KOPT-K1 (cell line): ENCODE results near the gene UPF2.

Source experiments
- H3K27ac ChIP-seq: fragments of 200-600 bp; sonication (generic); 2 replicates; pipeline ENCODE4 v1.5.1; 2016; ENCODE audit warnings: antibody characterized with exemption, mild to moderate bottlenecking, low read depth, low read length; ENCODE audit not compliant: poor library complexity, severe bottlenecking
- H3K36me3 ChIP-seq: fragments of 200-600 bp; sonication (generic); 2 replicates; pipeline ENCODE4 v1.5.1; 2017; ENCODE audit warnings: antibody characterized with exemption, mild to moderate bottlenecking, low read length, moderate library complexity; ENCODE audit not compliant: insufficient read depth
- H3K9me3 ChIP-seq: fragments of 200-600 bp; sonication (generic); 2 replicates; pipeline ENCODE4 v1.5.1; 2017; ENCODE audit warnings: antibody characterized with exemption, low read length, mild to moderate bottlenecking; ENCODE audit not compliant: insufficient read depth, poor library complexity, severe bottlenecking

The UPF2 gene

DNA sequence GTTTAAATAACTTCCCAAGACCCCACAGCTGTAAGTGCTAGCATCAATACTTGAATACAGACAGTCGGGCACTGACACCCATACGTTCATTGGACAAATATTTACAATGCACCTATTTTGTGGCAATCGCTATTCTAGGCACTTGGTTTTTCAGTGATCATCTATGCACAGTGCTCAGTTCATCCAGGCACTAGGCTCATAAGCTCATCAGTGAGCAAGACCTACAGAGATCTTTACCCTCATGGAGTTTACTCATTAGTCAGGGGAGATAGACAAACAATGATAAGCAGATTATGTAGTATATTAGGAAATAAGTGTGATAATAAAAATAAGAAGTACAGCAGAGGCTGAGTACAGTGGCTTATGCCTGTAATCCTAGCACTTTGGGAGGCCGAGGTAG lies 18.5 kb upstream of the UPF2 start:
- no peak overlapping the region for H3K27ac ChIP-seq
- H3K9me3 ChIP-seq, result no peaks in the 10 kb centered on the region
- no peaks in the 10 kb centered on the region for H3K36me3 ChIP-seq

DNA sequence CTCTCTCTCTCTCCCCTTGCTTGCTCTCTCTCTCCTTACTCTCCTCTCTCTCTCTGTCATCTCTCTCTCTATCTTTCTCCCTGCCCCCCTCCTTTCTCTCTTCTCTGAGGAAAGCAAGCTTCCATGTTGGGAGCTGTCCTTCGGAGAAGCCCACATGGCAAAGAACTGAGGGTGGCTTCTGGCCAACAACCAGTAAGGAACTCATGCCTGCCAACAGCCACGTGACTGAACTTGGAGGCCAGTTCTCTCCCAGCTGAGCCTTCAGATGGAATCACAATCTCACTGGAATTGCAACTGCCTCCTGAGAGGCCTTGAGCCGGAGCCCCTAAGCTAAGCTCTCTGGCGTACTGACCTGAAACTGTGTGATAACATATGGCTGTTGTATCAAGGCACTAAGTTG lies 14.1 kb upstream of the UPF2 start:
- no peaks in the 10 kb centered on the region for H3K9me3 ChIP-seq
- H3K27ac ChIP-seq, result no peak overlapping the region
- H3K36me3 ChIP-seq, result no peaks in the 10 kb centered on the region

DNA sequence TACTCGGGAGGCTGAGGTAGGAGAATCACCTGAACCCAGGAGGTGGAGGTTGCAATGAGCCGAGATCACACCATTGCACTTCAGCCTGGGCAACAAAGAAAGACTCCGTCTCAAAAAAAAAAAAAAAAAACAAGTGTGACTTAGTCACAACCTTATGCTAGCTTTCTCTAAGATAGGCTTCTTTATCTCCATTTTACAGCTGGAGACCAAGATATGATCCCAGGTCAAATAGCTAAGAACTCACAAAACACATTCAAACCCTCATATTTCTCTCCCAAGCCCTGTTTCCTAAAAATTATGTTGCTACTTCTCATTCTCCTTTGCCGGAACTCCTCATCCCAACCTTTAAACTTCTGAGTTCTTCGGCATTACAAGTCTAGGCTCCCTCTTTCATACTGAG lies 13.1 kb upstream of the UPF2 start:
- H3K9me3 ChIP-seq, result no peaks in the 10 kb centered on the region

DNA sequence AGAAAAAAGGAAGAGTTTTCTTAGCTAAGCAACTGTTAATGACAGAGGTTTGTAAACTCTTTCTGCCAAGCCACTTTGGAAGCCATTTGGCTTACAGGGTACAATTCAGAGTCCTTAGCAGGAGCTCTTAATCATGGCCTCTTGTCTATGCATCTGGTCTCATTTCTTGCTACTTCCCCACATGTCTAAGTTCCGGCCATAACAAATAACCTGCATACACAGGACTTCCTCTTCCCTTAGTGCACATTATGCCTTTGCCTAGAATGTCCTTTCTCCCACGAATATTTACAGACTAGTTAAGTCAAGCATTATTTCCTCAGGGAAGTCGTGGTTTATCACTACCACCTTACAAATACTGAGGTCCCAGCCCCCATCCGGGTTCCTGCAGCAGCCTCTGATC lies 8.6 kb upstream of the UPF2 start:
- no peak overlapping the region for H3K27ac ChIP-seq
- H3K36me3 ChIP-seq, result no peaks in the 10 kb centered on the region
- H3K9me3 ChIP-seq, result no peaks in the 10 kb centered on the region

More for the DNA sequence above, 13.1 kb upstream of the UPF2 start:
- Histone ChIP-seq H3K36me3 (no peaks in the 10 kb centered on the region), H3K27ac (no peak overlapping the region)

DNA sequence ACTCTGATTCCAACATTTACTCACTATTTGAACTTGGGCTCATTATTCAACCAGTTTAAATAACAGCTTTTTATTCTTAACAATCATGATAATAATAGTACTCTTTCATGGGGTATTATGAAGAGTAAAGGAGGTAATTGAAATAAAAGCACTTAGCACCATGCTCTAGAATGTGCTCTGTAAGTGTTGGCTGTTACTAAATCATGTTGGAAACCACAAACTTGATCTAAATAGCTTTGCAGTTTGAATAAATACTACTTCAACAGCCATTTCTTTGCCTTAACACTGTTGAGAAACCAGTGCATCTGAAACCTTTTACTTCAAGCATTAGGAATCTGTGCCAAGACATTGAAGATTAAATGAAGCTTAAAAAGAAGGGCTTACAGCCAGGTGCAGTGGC lies 7.9 kb upstream of the UPF2 start:
- Histone ChIP-seq H3K27ac (no peak overlapping the region), H3K36me3 (no peaks in the 10 kb centered on the region), H3K9me3 (no peaks in the 10 kb centered on the region)

DNA sequence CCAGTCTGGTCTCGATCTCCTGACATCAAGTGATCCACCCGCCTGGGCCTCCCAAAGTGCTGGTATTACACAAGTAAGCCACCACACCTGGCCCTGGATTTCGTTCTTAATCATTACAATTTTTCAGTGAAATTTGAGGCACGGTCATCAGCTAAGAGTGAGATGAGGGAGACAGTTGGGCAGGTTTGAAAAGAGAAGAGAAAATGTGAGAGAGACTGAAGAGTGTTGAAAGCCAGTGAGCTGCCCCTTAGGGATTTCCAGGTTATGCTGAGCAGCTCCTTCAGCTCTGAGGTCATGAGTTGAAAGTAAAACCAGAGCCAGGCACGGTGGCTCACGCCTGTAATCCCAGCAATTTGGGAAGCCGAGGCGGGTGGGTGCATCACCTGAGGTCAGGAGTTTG lies 5.9 kb upstream of the UPF2 start:
- Histone ChIP-seq H3K27ac (no peak overlapping the region), H3K36me3 (no peaks in the 10 kb centered on the region), H3K9me3 (no peaks in the 10 kb centered on the region)

DNA sequence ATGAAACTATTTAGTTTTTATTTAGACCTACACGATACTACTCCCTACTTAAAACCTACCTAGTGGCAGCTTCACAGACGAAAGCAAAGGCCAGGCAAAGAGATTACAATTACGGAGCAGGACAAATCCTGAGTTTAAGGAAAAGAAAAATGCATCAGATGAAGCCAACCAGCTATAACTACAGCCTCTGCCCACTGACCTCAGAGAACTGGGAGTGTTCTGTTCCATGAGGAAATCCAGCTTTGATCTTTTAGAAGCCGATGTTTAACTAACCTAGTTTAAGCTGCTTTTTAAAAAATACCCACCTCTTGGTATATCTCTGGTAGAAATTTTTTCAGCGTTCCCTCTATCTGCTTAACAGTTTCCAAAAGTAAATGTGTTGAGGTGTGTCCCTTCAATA lies 3.0 kb upstream of the UPF2 start:
- H3K9me3 ChIP-seq, result no peaks in the 10 kb centered on the region
- no peaks in the 10 kb centered on the region for H3K36me3 ChIP-seq
- no peak overlapping the region for H3K27ac ChIP-seq

DNA sequence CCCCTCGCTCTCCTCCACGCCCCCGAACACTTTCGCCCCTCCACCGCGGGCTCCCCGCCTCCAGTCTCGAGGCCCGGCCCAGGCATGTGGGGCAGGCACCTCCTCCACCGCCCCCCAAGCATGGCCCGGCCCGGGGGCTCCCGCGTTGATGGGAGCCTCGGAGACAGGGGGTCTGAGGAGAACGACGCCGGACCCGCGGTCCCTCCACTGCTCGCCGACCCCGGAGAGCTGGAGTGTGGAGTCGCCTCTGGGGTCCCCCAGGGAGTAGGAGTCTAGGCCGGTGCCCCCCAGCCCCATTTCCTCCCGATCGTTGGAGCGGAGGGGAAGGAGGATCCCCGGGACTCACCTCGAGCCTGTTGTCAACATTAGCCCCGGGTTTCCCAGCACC lies 206 bp downstream of the UPF2 start:
- Histone ChIP-seq H3K9me3 (no peaks in the 10 kb centered on the region), H3K36me3 (0 out of 2 replicates have a peak, but pooled peaks cover 8% of the 10 kb centered on the region), H3K27ac (peak overlapping the region; percentile 92)

DNA sequence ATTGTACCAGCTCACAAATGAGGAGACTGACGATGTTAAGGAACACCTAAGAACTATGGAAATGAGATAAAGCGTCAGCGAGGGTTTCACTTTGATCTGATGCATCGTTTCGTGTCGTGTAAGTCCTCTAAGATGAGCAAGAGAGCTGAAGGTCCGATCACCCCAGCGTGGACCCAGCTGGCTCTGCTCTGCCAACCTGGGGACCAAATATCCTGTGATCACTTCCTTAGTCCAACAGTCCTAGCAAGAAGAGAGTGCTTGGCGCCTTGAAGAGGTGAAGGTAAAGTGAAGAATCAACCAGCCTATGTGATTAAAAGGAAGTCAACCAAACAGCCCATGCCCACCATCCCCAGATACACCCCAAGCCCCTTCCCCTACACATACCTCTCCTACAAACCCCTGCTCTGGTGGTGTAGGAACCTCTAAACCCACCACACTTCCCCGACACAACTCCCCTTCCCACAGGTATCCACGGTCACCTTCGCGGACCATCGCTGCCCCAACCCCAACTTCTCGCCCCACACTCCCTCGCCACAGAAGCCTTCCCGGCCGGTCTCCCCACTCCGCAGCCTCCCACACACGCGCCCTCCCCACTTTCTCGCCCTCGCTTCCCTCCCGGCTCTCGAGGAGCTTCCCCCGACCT lies 722 bp downstream of the UPF2 start:
- Histone ChIP-seq H3K36me3 (0 out of 2 replicates have a peak, but pooled peaks cover 8% of the 10 kb centered on the region), H3K27ac (peak overlapping the region; percentile 92), H3K9me3 (no peaks in the 10 kb centered on the region)

DNA sequence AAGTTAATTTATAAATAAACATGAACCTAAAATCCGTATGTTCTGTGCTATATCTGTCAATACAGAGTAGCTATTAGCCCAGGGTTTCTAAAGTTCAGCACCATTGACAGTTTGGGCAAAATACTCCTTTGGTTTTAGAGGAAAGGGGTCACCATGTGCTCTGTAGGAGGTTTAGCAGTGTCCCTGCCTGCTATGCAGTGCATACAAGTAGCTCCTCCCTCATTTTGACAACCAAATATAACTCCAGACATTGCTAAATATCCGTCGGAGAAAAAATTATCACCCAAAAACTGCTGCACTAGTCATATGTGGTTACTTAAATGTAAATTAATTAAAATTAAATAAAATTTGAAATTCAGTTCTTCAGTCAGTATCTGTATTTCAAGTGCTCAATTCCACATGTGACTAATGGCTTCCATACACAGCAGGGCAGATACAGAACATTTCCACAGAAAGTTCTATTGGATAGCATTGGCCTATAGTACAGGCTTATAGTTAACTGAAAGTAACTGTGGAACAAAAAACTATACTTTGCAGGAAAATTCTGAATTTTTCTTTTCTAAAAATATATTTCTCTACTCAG lies 6.4 kb downstream of the UPF2 start:
- Histone ChIP-seq H3K9me3 (no peaks in the 10 kb centered on the region), H3K36me3 (peaks cover 56% of the 10 kb centered on the region), H3K27ac (no peak overlapping the region)

DNA sequence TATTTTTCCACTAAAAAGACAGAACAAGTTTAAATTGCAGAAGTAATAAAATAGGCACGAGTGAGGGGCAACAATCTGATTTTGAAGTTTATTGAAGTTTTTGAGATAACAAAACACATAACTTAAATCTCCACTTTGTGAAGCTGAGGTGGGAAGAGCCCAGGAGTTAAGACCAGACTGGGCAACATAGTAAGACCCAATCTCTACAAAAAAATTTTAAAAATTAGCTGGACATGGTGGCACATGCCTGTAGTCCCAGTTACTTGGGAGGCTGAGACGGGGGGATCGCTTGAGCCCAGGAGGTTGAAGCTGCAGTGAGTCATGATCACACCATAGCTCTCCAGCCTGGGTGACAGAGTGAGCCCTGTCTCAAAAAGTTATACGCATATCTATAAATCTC lies 11.2 kb downstream of the UPF2 start:
- H3K36me3 ChIP-seq, result peaks cover 91% of the 10 kb centered on the region

DNA sequence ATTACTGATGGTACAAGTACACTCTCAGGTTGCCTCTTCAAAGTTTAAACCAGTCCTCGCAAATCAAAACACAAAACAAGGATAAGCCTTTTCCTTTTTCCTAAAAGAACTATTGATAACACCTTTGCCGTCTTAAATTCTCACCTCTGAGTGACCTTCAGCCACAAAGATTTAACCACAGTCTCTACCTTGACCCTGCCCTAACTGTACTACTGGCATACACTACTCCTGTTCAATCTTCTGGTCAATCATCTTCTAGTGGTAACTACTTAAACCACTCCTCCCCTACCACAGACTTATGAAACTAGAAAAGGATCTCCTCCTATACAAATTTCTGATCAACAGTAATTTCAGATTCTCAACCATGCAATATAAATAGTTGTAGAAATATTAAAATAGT lies 15.1 kb downstream of the UPF2 start:
- H3K27ac ChIP-seq, result no peak overlapping the region
- peaks cover 83% of the 10 kb centered on the region for H3K36me3 ChIP-seq
- H3K9me3 ChIP-seq, result no peaks in the 10 kb centered on the region

More for the DNA sequence above, 11.2 kb downstream of the UPF2 start:
- Histone ChIP-seq H3K9me3 (no peaks in the 10 kb centered on the region), H3K27ac (no peak overlapping the region)

DNA sequence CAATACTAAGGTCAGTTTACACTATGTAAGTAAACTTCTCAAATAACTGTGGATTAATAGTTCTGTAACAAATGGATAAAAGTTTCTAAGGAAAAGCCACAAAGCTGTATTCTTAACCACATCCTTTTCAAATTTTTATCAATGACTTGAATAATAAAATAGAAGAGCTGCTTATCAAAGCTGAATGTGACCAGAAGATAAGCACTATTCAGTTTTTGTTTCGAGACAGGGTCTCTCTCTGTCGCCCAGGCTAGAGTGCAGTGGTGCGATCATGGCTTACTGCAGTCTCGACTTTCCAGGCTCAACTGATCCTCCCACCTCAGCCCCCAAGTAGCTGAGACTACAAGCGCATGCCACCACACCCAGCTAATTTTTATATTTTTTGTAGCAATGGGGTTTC lies 17.0 kb downstream of the UPF2 start:
- H3K27ac ChIP-seq, result no peak overlapping the region
- H3K36me3 ChIP-seq, result peaks cover 83% of the 10 kb centered on the region
- no peaks in the 10 kb centered on the region for H3K9me3 ChIP-seq

DNA sequence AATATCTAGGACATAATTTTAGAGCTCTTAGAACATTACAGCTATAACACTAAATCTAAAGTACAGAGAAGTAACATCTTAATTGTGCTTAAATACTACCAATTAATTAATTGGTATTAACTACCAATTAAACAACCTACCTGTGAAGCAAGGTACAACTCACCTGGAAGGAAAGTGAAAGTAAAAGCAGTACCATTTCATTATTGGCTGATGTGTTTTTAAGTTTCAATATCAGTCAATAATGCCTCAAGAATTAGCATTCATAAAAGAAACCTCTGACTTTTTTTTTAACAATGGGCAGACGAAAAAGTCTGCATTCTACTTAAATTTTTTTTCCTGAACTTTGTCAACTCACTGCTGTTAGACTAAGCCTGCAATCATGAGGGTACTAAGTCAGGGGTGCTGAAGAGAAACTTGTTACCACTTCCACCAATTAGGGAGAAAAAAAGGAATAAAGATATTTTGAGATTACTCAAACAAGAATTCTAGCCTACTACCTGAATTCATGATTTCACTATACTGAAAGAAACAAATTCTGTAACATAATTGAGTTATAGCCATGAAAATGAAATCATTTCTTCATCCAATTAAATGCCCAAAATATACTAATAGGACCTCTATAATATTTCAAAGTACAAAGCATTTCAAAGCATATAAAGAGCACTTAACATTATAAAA lies 19.9 kb downstream of the UPF2 start:
- H3K36me3 ChIP-seq, result peaks cover 65% of the 10 kb centered on the region
- H3K27ac ChIP-seq, result no peak overlapping the region
- no peaks in the 10 kb centered on the region for H3K9me3 ChIP-seq

DNA sequence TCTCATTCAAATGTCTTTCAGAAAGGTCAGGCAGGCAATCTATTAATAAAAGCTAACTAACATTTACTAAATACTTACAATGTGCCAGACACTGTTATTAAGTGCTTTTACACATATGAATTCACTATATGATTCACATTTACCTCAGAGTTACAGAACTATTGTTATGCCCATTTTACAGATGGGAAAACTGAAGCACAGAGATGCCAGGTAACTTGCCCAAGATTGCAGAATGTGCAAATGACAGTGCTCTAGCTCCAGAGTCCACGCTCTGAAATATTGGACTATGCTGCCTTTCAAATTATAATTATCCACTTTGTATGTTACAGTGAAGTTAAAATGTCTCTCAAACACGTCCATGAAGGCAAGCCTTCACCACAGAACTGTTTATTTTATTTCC lies 22.0 kb downstream of the UPF2 start:
- H3K9me3 ChIP-seq, result no peaks in the 10 kb centered on the region
- H3K27ac ChIP-seq, result no peak overlapping the region
- H3K36me3 ChIP-seq, result peaks cover 49% of the 10 kb centered on the region
